GM23248 (cell line): Measurements from ENCODE around the gene NEDD4L.

Experiments
- EZH2 ChIP-seq: fragments of 200-600 bp; sonication (generic); IDR thresholded peaks from 2 replicates; pipeline ENCODE4 v1.6.1; 2018; ENCODE audit warnings: antibody characterized with exemption, mild to moderate bottlenecking; ENCODE audit not compliant: insufficient read depth, poor library complexity, severe bottlenecking
- EZH2phosphoT487 ChIP-seq: fragments of 200-600 bp; sonication (generic); IDR thresholded peaks from 2 replicates; pipeline ENCODE4 v1.6.1; 2018; ENCODE audit warnings: antibody characterized with exemption, moderate library complexity, mild to moderate bottlenecking, low read depth; ENCODE audit not compliant: insufficient read depth

- no peak for TF ChIP-seq EZH2
- no peak for TF ChIP-seq EZH2phosphoT487
Observed at GRCh38 chr18:58091099-58091611, 47.1 kb downstream of the NEDD4L start.
